ENCODE results near the gene ACOT6. TPM values are rescaled to one million over a fixed set of nuclear protein-coding genes. Genes with fewer than 3 reads are reported as not detected.

The ACOT6 gene
- total RNA-seq, 1 experiment from 2014 or later: not detected

DNA sequence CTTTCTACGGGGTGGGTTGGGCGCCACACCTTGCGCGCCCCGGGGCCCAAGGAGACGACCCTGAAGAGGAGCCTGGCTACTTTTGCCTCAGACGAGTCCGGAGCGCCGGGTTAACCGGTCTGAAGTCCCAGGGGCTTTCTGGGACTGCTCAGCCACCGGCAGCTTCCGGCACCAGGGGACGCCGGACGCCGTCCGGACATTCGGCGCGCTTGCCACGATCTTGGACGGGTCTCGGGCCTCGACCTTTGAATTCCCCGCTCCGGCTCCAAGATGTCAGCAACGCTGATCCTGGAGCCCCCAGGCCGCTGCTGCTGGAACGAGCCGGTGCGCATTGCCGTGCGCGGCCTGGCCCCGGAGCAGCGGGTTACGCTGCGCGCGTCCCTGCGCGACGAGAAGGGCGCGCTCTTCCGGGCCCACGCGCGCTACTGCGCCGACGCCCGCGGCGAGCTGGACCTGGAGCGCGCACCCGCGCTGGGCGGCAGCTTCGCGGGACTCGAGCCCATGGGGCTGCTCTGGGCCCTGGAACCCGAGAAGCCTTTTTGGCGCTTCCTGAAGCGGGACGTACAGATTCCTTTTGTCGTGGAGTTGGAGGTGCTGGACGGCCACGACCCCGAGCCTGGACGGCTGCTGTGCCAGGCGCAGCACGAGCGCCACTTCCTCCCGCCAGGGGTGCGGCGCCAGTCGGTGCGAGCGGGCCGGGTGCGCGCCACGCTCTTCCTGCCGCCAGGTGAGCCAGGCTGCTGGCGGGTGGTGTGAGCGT lies 20.4 kb upstream of the ACOT6 start, which contains the start of gene ACOT4:
Gene ACOT4 (plus strand): TSS at position 184 of the 760 bp plus-strand sequence. CDS start 87 bp downstream, at position 271.
- intact Hi-C loops (cut with micrococcal nuclease; ENCODE audit: unreplicated experiment): no loop called here
- Histone ChIP-seq H3K9me3 (ENCODE audit: control insufficient read depth, insufficient read depth, low read depth, low read length) (no peaks in the 10 kb centered on the region), H3K27me3 (ENCODE audit: control insufficient read depth, insufficient read depth, low read length) (no peaks in the 10 kb centered on the region), H3K4me3 (ENCODE audit: low read depth in 2 of 2, low read length in 2 of 2) (peak within 1 kb of the TSS; percentile 52 to 60), H3K27ac (ENCODE audit: low read length) (peak within 1 kb of the TSS; percentile 63), H3K36me3 (ENCODE audit: control insufficient read depth, insufficient read depth, low read length) (no peaks in the 10 kb centered on the region), H3K4me1 (ENCODE audit: control insufficient read depth, insufficient read depth, low read length) (no peaks in the 10 kb centered on the region)
- DNase-seq (ENCODE audit: low read depth, low spot score) (no peak), ATAC-seq (peak; percentile 89)
- BruUV-seq (replicated peaks): no TSS peak
- ChIA-PET POLR2A (no interaction called here), CTCF (no interaction called here)
- TF ChIP-seq, protein P1, sequence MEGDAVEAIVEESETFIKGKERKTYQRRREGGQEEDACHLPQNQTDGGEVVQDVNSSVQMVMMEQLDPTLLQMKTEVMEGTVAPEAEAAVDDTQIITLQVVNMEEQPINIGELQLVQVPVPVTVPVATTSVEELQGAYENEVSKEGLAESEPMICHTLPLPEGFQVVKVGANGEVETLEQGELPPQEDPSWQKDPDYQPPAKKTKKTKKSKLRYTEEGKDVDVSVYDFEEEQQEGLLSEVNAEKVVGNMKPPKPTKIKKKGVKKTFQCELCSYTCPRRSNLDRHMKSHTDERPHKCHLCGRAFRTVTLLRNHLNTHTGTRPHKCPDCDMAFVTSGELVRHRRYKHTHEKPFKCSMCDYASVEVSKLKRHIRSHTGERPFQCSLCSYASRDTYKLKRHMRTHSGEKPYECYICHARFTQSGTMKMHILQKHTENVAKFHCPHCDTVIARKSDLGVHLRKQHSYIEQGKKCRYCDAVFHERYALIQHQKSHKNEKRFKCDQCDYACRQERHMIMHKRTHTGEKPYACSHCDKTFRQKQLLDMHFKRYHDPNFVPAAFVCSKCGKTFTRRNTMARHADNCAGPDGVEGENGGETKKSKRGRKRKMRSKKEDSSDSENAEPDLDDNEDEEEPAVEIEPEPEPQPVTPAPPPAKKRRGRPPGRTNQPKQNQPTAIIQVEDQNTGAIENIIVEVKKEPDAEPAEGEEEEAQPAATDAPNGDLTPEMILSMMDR (IDR thresholded peaks at IDR 0.05): no peak
- no peak for TF ChIP-seq SIN3A (IDR thresholded peaks at IDR 0.05; ENCODE audit: borderline replicate concordance, insufficient read depth, low read depth, low read length)
- TF ChIP-seq TCF7L2 (IDR thresholded peaks at IDR 0.05; ENCODE audit: low read depth, low read length): no peak
- no peak for TF ChIP-seq POLR2AphosphoS5 (IDR thresholded peaks at IDR 0.05; ENCODE audit: low read depth, low read length)
- TF ChIP-seq, protein P2, sequence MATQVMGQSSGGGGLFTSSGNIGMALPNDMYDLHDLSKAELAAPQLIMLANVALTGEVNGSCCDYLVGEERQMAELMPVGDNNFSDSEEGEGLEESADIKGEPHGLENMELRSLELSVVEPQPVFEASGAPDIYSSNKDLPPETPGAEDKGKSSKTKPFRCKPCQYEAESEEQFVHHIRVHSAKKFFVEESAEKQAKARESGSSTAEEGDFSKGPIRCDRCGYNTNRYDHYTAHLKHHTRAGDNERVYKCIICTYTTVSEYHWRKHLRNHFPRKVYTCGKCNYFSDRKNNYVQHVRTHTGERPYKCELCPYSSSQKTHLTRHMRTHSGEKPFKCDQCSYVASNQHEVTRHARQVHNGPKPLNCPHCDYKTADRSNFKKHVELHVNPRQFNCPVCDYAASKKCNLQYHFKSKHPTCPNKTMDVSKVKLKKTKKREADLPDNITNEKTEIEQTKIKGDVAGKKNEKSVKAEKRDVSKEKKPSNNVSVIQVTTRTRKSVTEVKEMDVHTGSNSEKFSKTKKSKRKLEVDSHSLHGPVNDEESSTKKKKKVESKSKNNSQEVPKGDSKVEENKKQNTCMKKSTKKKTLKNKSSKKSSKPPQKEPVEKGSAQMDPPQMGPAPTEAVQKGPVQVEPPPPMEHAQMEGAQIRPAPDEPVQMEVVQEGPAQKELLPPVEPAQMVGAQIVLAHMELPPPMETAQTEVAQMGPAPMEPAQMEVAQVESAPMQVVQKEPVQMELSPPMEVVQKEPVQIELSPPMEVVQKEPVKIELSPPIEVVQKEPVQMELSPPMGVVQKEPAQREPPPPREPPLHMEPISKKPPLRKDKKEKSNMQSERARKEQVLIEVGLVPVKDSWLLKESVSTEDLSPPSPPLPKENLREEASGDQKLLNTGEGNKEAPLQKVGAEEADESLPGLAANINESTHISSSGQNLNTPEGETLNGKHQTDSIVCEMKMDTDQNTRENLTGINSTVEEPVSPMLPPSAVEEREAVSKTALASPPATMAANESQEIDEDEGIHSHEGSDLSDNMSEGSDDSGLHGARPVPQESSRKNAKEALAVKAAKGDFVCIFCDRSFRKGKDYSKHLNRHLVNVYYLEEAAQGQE (IDR thresholded peaks at IDR 0.05; ENCODE audit: insufficient read depth in 1 of 2, low read depth in 2 of 2, low read length in 1 of 2): no peak
- in situ Hi-C loops (cut with HindIII; ENCODE audit: low pct_unique_long_range_greater_than_20kb, low sequenced_read_pairs): no loop called here

DNA sequence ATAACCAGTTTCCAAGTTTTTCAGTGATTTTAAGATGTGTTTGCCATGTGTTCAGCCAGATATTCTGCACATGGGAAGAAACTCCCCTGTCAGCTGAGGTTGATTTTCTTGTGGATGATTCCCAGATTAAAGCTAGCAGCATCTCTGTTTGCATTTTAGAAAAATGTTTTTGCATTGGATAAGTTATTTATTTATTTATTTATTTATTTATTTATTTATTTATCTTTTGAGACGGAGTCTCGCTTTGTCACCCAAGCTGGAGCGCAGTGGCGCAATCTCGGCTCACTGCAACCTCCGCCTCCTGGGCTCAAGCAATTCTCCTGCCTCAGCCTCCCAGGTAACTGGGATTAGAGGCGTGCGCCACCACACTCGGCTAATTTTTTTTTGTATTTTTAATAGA lies 17.8 kb upstream of the ACOT6 start:
- H3K4me3 ChIP-seq (ENCODE audit: low read depth in 2 of 2, low read length in 2 of 2): no peak overlapping the region
- TF ChIP-seq, protein P1 (IDR thresholded peaks at IDR 0.05): no peak
- TF ChIP-seq, protein P2 (IDR thresholded peaks at IDR 0.05; ENCODE audit: insufficient read depth in 1 of 2, low read depth in 2 of 2, low read length in 1 of 2): no peak
- TF ChIP-seq POLR2AphosphoS5 (IDR thresholded peaks at IDR 0.05; ENCODE audit: low read depth, low read length): no peak
- no peak for TF ChIP-seq SIN3A (IDR thresholded peaks at IDR 0.05; ENCODE audit: borderline replicate concordance, insufficient read depth, low read depth, low read length)
- TF ChIP-seq TCF7L2 (IDR thresholded peaks at IDR 0.05; ENCODE audit: low read depth, low read length): no peak
- in situ Hi-C loops (cut with HindIII; ENCODE audit: low pct_unique_long_range_greater_than_20kb, low sequenced_read_pairs): no loop called here
- intact Hi-C loops (cut with micrococcal nuclease; ENCODE audit: unreplicated experiment): no loop called here
- CTCF ChIA-PET: no interaction called here
- DNase-seq (ENCODE audit: low read depth, low spot score) (no peak), ATAC-seq (no peak)
- no TSS peak for BruUV-seq (replicated peaks)
- no peak overlapping the region for H3K27ac ChIP-seq (ENCODE audit: low read length)
- H3K36me3 ChIP-seq (ENCODE audit: control insufficient read depth, insufficient read depth, low read length): no peaks in the 10 kb centered on the region
- H3K27me3 ChIP-seq (ENCODE audit: control insufficient read depth, insufficient read depth, low read length): no peaks in the 10 kb centered on the region
- no peaks in the 10 kb centered on the region for H3K4me1 ChIP-seq (ENCODE audit: control insufficient read depth, insufficient read depth, low read length)
- POLR2A ChIA-PET: no interaction called here
- H3K9me3 ChIP-seq (ENCODE audit: control insufficient read depth, insufficient read depth, low read depth, low read length): no peaks in the 10 kb centered on the region

Data from Panc1 (cell line).